Left colon (tissue), 2 donors: ENCODE measurements around the gene PLA2G2F. TPM values are rescaled to one million over a fixed set of nuclear protein-coding genes. Genes with fewer than 3 reads are reported as not detected.
A peak's percentile ranks its signal among the peaks of the same experiment; 100 is the strongest.
"Not testable (repeated sequence)": the region's sequence is repeated elsewhere in the genome, so short reads cannot be mapped to it uniquely, and the experiment has no call there.

Source experiments
- ATAC-seq: fragments of 200-7000 bp; cut with Tn5 transposase; one replicate; pipeline ENCODE4 v1.9.1; 2020; ENCODE audit warnings: mild to moderate bottlenecking, moderate library complexity
- DNase-seq, 2 donors: peaks; one replicate each; pipeline ENCODE4 v3.0.0-alpha.2; 2020
- intact Hi-C, 2 donors: fragments of 100-400 bp; cut with DNase I in 1 of 2; cut with micrococcal nuclease in 1 of 2; formaldehyde crosslinking; loops; one replicate each; pipeline versions ENCODE4 v1.11.2 to v1.14.0; 2022; cut with DNase I, micrococcal nuclease
- total RNA-seq, 2 donors: library from RNA; stranded (reverse); fragmentation: NEBNext Ultra II Directional; extraction: Animal tissue kit (Norgen Biotek cat#: 25700); gene quantifications; one replicate each; pipeline ENCODE4 v1.2.1, GENCODE V29; 2021
- donor health status: DM: no; HTN: no; CAD: no.
- donor health status: DM: yes; HTN: yes; CAD: no.

Gene PLA2G2F
- total RNA-seq, 2 donors from 2014 or later, result 0.11 TPM; not detected in 1

- intact Hi-C loops, result no loop called here
- DNase-seq, result peak in 1 of 2 donors; percentile 50
- no peak for ATAC-seq
Measured at GRCh38 chr1:20110679-20111078, 28.4 kb upstream of the PLA2G2F start.

DNA sequence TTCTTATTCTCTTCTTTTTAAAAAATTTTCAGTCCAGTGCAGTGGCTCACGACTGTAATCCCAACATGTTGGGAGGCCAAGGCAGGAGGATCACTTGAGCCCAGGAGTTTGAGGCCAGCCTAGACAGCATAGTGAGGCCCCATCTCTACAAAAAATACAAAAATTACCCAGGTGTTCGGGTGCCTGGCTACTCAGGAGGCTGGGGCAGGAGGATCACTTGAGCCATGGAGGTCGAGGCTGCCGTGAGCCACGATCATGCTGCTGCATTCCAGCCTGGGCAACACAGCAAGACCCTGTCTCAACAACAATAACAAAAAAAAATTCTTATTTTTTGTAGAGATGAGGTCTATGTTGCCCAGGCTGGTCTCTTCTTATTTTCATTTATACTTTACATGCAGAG lies 27.7 kb upstream of the PLA2G2F start:
- no peak for ATAC-seq
- DNase-seq, result no peak
- intact Hi-C loops, result no loop called here

DNA sequence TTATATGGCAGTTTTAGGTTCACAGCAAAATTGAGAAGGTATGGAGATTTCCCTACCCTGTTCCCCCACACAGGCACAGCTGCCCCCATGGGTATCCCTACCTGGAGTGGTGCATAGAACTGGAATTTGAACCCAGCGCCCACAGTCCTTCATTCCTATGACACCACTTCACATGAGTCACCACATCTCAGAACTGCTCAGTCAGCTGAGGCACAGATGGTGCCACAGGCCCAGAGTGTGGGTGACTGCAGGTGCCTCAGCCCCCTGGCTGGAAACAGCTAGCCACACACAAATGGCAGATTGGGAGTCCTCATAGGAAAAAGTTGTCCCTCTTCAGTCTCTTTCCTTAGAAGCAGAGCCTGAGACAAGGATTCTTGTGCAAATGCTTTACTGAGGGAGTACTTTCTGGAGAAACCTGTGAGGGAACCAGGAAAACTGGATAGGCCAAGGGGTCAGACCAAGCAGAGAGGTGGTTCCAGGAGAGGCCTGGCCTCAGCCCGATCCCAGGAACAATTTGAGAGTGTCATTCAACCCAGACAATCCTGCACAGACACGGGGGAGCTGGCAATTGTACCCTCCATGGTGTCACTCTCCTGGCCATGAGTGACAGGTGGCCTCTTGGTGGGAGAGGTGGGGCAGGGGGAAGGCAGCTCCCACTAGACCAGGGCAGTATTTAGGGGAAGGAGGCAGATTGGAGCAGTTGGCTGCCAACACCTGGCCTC lies 26.7 kb upstream of the PLA2G2F start:
- DNase-seq (no peak), ATAC-seq (no peak)
- intact Hi-C loops, result no loop called here

DNA sequence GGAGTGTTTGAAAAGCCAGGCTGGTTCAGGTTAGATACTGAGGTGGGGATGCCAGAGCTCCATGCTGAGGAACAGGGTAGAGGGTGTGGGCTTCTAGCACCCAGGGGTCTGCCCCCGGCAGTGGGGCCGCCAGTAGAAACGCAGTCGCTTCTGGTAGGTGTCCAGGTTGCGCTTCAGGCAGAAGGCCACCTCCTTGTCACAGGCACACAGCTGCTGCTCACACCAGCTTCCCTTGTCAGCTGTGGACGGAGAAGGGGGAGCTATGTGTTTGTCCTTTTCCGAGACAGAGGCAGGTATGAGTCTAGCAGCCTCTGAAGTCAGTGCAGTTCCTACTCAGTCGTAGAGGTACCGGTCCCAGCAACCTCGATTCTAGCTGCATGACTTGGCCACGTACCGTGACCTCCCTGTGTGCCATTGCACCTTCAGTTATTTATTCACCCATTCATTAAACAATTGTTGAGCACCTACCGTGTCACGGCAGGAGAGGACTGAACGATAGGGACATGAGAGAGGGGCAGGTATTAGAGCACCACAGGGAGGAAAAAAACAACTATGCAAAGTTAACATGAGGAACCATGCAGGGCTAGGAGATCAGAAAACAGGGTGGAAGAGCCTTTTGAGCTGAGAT lies 25.0 kb upstream of the PLA2G2F start:
- DNase-seq (no peak), ATAC-seq (no peak)
- intact Hi-C loops, result no loop called here

GRCh38 chr1:20115479-20115878 lies 23.6 kb upstream of the PLA2G2F start:
- no peak for ATAC-seq
- intact Hi-C loops, result no loop called here
- no peak for DNase-seq

- intact Hi-C loops, result no loop called here
- ATAC-seq, result no peak
Measured at GRCh38 chr1:20115916-20116315, 23.2 kb upstream of the PLA2G2F start.

GRCh38 chr1:20117236-20117635 lies 21.9 kb upstream of the PLA2G2F start:
- no peak for ATAC-seq
- intact Hi-C loops, result no loop called here
- DNase-seq, result no peak

More at GRCh38 chr1:20115916-20116315, 23.2 kb upstream of the PLA2G2F start:
- no peak for DNase-seq

DNA sequence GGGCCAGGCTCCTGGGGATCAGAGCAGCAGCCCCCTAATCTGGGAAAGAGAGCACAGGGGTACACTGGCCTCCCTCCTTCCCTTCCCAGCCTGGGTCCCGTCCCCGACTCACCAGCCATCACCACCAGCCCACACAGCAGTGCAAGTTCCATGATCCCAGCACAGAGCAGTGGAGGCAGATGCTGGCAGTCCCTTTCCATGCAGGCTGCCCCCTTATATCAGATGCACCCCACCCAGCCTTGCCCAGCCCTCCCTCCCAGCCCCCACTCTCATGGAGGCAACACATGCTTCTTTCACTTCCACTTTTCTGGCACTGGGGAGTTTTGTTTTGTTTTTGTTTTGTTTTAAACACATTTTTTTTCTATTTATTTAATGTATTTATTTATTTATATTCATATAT lies 19.8 kb upstream of the PLA2G2F start, which contains the start of gene PLA2G2D:
PLA2G2D (minus strand) TSS at position 190 of the 400 bp plus-strand sequence; CDS start at position 152, 38 bp downstream.
- intact Hi-C loops, result no loop called here
- ATAC-seq (no peak), DNase-seq (no peak)

GRCh38 chr1:20120796-20121195 lies 18.3 kb upstream of the PLA2G2F start:
- no peak for DNase-seq
- intact Hi-C loops, result no loop called here
- no peak for ATAC-seq

DNA sequence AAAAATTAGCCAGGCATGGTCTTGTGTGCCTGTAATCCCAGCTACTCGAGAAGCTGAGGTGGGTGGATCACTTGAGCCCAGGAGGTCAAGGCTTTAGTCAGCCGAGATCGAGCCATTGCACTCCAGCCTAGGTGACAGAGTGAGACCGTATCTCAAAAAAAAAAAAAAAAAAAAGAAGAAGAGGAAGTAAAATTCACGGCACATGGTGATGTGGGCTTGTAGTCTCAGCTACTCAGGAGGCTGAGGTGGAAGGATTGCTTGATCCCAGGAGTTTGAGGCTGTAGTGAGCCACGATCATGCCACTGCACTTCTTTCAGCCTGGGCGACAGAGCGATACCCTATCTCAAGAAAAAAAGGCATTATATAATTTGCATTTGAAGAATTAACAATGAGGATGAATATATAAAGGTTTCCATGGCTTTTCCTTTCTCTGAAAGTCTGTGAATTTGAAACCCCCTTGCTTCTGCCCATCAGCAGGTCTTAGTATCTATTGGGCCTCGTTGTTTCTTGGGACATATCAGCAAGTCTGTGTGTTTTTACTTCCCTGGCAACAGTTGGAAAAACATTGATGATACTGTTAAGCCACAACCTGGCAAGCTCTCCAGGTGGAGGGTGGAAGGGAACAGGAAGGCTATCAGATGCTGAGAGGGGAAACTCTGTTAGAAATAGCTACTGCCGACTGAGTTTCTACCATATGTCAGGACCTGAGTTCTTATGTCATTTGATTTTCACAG lies 15.2 kb upstream of the PLA2G2F start:
- ATAC-seq (no peak), DNase-seq (no peak)
- intact Hi-C loops, result no loop called here

GRCh38 chr1:20124456-20125057 lies 14.6 kb upstream of the PLA2G2F start:
- DNase-seq, result peak; percentile 19 to 36
- ATAC-seq, result peak; percentile 93
- intact Hi-C loops, result no loop called here

GRCh38 chr1:20125100-20125499 lies 14.0 kb upstream of the PLA2G2F start:
- DNase-seq, result no peak
- ATAC-seq, result no peak
- intact Hi-C loops, result no loop called here

DNA sequence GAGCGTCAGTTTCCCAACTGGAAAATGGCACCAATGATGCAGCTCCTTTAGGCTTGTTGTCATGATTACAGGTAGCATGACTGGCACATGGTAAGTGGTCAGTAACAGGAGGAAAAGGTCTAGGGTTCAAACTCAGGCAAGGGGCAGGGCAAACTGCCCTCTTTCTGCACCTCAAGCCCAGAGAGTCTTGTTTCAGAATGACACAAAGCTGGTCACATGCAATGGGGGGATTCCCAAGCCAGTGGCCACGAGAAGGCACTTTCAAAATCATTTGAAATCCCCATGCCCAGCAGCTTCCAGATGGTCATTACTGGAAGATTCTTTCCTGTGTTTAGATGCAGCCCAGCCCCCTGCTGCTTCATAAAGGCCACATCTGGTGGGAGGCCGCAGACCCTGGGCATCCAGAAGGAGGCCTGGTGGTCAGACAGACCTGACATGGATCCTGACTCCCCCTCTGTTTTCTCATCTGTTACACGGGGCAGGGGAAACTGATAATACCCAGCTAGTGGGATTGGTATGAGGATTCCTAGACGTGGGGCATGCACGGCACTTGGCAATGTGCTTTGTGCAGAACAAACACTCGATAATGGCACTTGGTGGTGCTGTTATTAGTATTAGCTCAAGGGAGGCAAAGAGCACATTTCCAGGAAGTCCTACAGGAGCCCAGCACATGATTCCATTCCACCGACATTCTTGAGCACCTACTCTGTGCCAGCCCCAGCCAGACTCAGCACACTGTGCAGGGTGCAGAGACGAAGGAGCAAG lies 12.9 kb upstream of the PLA2G2F start:
- intact Hi-C loops, result no loop called here
- DNase-seq, result no peak
- ATAC-seq, result no peak

DNA sequence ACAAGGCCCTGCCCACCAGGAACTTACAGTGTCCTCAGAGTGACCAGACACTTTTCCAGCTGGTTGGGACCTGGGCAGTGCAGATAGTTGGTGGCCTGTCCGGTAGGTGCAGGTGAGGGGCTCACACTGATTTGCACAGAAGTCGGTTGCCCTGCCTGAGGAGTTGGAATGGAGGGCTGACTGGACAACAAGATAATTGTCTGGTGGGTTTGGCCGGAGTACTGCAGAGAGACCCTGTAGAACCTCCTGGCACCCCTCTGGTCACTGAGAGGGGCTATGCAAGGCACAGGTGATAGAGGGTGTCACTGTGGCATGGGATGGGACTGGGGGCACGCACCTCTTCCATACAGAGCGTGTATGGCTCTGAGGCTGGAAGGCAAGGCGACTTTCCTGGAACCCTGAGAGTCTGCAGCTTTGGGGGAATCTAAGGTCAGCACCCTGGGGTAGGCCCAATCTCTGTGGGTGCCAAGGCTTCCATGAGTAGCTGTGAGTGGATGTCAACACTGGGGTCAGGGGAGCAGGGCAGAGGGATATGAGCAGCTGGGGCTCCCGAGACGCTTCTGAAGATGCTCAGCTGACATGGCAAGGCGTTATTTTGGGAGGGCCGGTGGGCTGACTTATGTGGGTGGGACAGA lies 12.2 kb upstream of the PLA2G2F start:
- ATAC-seq (no peak), DNase-seq (no peak)
- intact Hi-C loops, result no loop called here

- DNase-seq, result peak in 1 of 2 donors; percentile 2
- ATAC-seq, intact Hi-C loops: not testable (repeated sequence)
Measured at GRCh38 chr1:20130518-20130917, 8.6 kb upstream of the PLA2G2F start.

DNA sequence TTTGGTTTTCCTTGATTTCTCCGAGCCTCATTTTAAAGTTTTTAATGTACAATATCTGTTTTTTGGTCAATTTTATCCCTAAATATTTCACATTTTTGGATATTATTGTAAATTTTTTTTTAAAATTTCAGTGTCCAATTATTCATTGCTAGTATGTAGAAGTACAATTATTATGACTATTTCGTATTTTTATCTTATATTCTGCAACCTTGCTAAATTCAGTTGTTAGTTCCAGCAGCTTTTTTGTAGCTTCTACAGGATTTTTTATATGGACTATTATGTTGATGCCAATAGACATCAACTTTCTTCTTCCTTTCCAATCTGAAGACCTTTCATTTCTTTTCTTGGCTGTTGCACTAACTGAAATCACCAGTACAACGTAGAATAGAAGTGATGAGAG lies 4.1 kb upstream of the PLA2G2F start:
- ATAC-seq (no peak), DNase-seq (no peak)
- intact Hi-C loops, result no loop called here

DNA sequence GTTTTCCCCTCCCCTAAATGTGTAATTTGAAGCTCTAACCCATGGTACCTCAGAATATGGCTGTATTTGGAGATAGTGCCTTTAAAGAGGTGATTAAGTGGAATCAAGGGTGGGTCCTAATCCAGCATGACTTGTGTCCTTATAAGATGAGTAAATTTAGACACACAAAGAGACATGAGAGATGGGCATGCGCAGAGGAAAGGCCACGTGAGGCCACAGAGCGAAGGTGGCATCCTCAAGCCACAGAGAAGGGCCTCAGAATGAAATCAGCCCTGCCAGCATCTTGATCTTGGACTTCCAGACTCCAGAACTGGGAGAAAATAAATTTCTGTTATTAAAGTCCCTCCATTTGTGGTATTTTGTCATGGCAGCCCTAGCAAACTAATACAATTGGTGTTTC lies 2.9 kb upstream of the PLA2G2F start:
- ATAC-seq (no peak), DNase-seq (no peak)
- intact Hi-C loops, result no loop called here

DNA sequence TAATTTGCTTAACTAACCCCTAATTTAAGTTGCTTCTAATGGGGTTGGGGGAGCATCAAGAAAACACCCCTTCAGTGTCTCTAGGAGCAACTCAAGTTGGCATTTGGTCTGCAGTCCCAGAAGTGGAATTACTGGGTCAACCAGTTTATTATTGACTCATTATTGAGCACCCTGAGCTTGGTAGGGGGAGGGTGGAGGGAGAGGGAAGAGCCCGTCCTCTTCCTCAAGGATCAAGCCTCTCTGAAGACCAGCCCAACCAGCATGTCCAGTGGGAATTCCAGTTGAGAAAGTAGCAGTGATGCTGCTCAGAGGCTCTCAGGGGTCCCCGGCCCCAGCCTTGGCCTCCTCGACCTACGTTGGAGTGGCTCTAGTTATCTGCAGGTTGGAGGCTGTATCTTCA lies 2.1 kb upstream of the PLA2G2F start:
- DNase-seq (peak in 1 of 2 donors; percentile 5), ATAC-seq (no peak)
- intact Hi-C loops, result no loop called here
